Neuronal stem cell (in vitro differentiated cells): ENCODE measurements around the gene ZNF569.

Experiments
- DNase-seq: peaks from one replicate; pipeline ENCODE4 v3.0.0-alpha.2; 2013; ENCODE audit warnings: low spot score
- H2AFZ ChIP-seq: one replicate; pipeline ENCODE4 v1.6.1; 2013; ENCODE audit warnings: mild to moderate bottlenecking, low read length, inconsistent platforms
- H2AK5ac ChIP-seq: 2 replicates; pipeline ENCODE4 v1.6.1; 2013; ENCODE audit warnings: low read depth, mild to moderate bottlenecking, inconsistent platforms, low read length, moderate library complexity, mixed read lengths
- H2BK120ac ChIP-seq: 2 replicates; pipeline ENCODE4 v1.6.1; 2013; ENCODE audit warnings: low read depth, mild to moderate bottlenecking, inconsistent platforms, low read length, moderate library complexity, mixed read lengths
- H2BK12ac ChIP-seq: one replicate; pipeline ENCODE4 v1.6.1; 2013; ENCODE audit warnings: low read length, inconsistent platforms
- H2BK15ac ChIP-seq: 2 replicates; pipeline ENCODE4 v1.6.1; 2013; ENCODE audit warnings: mild to moderate bottlenecking, low read length, inconsistent platforms, mixed read lengths
- H2BK5ac ChIP-seq: one replicate; pipeline ENCODE4 v1.6.1; 2013; ENCODE audit warnings: inconsistent platforms, mild to moderate bottlenecking, low read length, moderate library complexity
- H3K14ac ChIP-seq: one replicate; pipeline ENCODE4 v1.6.1; 2013; ENCODE audit warnings: low read length, inconsistent platforms
- H3K18ac ChIP-seq: 2 replicates; pipeline ENCODE4 v1.6.1; 2013; ENCODE audit warnings: low read length, inconsistent platforms
- H3K23ac ChIP-seq: 2 replicates; pipeline ENCODE4 v1.6.1; 2013; ENCODE audit warnings: low read depth, mild to moderate bottlenecking, mixed read lengths, low read length, inconsistent platforms; ENCODE audit not compliant: poor library complexity
- H3K27ac ChIP-seq: replicated peaks from 3 replicates; pipeline ENCODE4 v1.5.1; 2013; ENCODE audit warnings: low read length, inconsistent platforms
- H3K27me3 ChIP-seq, 3 experiments: 2 replicates each; pipeline ENCODE4 v1.6.1; 2013; ENCODE audit warnings: low read length in 3 of 3, mild to moderate bottlenecking in 2 of 3, inconsistent platforms in 1 of 3, low read depth in 1 of 3, mixed read lengths in 1 of 3, moderate library complexity in 1 of 3; ENCODE audit not compliant: control insufficient read depth in 3 of 3, insufficient read depth in 3 of 3
- H3K36me3 ChIP-seq, 2 donors: replicated peaks in 1 of 2; 2 replicates each; pipeline ENCODE4 v1.6.1; 2013; ENCODE audit warnings: low read length in 2 of 2; ENCODE audit not compliant: control insufficient read depth in 2 of 2, insufficient read depth in 2 of 2
- H3K4ac ChIP-seq: 2 replicates; pipeline ENCODE4 v1.6.1; 2013; ENCODE audit warnings: inconsistent platforms, mild to moderate bottlenecking, low read length, moderate library complexity
- H3K4me1 ChIP-seq, 2 donors: 1 replicate in 1 of 2; 2 replicates in 1 of 2; pipeline ENCODE4 v1.6.1; 2013; ENCODE audit warnings: low read length in 2 of 2, low read depth in 1 of 2; ENCODE audit not compliant: control insufficient read depth in 2 of 2, insufficient read depth in 1 of 2
- H3K4me2 ChIP-seq: one replicate; pipeline ENCODE4 v1.6.1; 2013; ENCODE audit warnings: mild to moderate bottlenecking, low read length, inconsistent platforms; ENCODE audit not compliant: insufficient read depth, poor library complexity, severe bottlenecking
- H3K4me3 ChIP-seq, 2 donors: 2 replicates each; pipeline ENCODE4 v1.5.1; 2013; ENCODE audit warnings: low read length in 2 of 2, mild to moderate bottlenecking in 2 of 2, inconsistent platforms in 1 of 2, moderate library complexity in 1 of 2
- H3K79me1 ChIP-seq: one replicate; pipeline ENCODE4 v1.6.1; 2013; ENCODE audit warnings: low read depth, mild to moderate bottlenecking, inconsistent platforms, low read length, moderate library complexity
- H3K9ac ChIP-seq: one replicate; pipeline ENCODE4 v1.6.1; 2013; ENCODE audit warnings: mild to moderate bottlenecking, low read depth, low read length, inconsistent platforms; ENCODE audit not compliant: poor library complexity
- H3K9me3 ChIP-seq, 2 donors: replicated peaks in 1 of 2; 2 replicates each; pipeline versions ENCODE3 to v1.6.1; 2013; ENCODE audit warnings: low read length in 2 of 2, mild to moderate bottlenecking in 2 of 2, inconsistent platforms in 1 of 2, low read depth in 1 of 2, mixed read lengths in 1 of 2, moderate library complexity in 1 of 2; ENCODE audit not compliant: control insufficient read depth in 2 of 2, insufficient read depth in 1 of 2
- H4K8ac ChIP-seq: one replicate; pipeline ENCODE4 v1.6.1; 2013; ENCODE audit warnings: low read depth, mild to moderate bottlenecking, inconsistent platforms, low read length, moderate library complexity
- H4K91ac ChIP-seq: one replicate; pipeline ENCODE4 v1.6.1; 2013; ENCODE audit warnings: low read length, low read depth, mild to moderate bottlenecking, inconsistent platforms; ENCODE audit not compliant: poor library complexity
- WGBS, 2 donors: extraction: QIAGEN DNeasy Blood & Tissue Kit; methylation state at CpG; one replicate each; pipeline ENCODE4 v1.1.7; 2013; ENCODE audit warnings: missing lambda C conversion rate in 2 of 2, mixed read lengths in 1 of 2; ENCODE audit not compliant: insufficient read length in 2 of 2, insufficient replicate concordance in 1 of 2; ENCODE audit errors: extremely low coverage in 2 of 2; 5-methylcytosine and 5-hydroxymethylcytosine counted together

ZNF569 gene

DNA sequence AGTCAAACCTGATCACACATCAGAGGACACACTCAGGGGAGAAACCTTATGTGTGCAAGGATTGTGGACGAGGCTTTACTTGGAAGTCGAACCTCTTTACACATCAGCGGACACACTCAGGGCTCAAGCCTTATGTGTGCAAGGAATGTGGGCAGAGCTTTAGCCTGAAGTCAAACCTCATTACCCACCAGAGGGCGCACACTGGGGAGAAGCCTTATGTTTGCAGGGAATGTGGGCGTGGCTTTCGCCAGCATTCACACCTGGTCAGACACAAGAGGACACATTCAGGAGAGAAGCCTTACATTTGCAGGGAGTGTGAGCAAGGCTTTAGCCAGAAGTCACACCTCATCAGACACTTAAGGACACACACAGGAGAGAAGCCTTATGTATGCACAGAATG lies 104.5 kb downstream of the ZNF569 start:
- no peak overlapping the region for H3K27ac ChIP-seq
- H3K23ac ChIP-seq: no peak overlapping the region
- H2BK15ac ChIP-seq: no peak overlapping the region
- peaks cover 26 to 66% of the 10 kb centered on the region in 2 donors for H3K9me3 ChIP-seq
- H2BK5ac ChIP-seq: no peak overlapping the region
- no peak overlapping the region for H3K9ac ChIP-seq
- no peak overlapping the region for H3K4ac ChIP-seq
- no peaks in the 10 kb centered on the region for H3K27me3 ChIP-seq
- H3K36me3 ChIP-seq: peaks cover 29 to 72% of the 10 kb centered on the region in 2 donors
- H4K91ac ChIP-seq: no peak overlapping the region
- no peaks in the 10 kb centered on the region for H3K79me1 ChIP-seq
- no peak overlapping the region for H2AFZ ChIP-seq
- no peak overlapping the region for H3K4me3 ChIP-seq
- no CpG with 5 or more reads among the region's 6 CpGs for WGBS, 2 donors
- H3K18ac ChIP-seq: no peak overlapping the region
- H2BK12ac ChIP-seq: no peak overlapping the region
- no peak for DNase-seq
- no peak overlapping the region for H3K4me2 ChIP-seq
- H3K4me1 ChIP-seq: no peaks in the 10 kb centered on the region
- no peak overlapping the region for H4K8ac ChIP-seq
- no peak overlapping the region for H2AK5ac ChIP-seq
- no peak overlapping the region for H2BK120ac ChIP-seq
- H3K14ac ChIP-seq: no peak overlapping the region

DNA sequence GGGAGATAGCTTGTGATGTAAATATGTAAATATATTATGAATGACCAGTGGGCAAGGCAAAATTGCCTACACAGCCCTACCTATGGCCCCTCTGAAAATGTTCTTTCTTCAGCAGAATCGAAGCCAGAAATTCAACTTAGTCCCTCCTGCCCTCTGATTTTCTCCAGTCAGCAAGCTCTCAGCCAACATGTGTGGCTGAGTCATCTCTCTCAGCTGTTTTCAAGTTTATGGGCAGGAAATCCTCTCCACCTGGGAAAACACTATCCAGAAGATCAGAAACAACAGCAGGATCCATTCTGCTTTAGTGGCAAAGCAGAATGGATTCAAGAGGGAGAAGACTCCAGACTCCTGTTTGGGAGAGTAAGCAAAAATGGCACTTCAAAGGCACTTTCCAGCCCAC lies 105.2 kb downstream of the ZNF569 start:
- no CpG with 5 or more reads among the region's 1 CpG for WGBS, 2 donors
- no peak overlapping the region for H2BK120ac ChIP-seq
- H3K4ac ChIP-seq: no peak overlapping the region
- no peak overlapping the region for H2BK15ac ChIP-seq
- H2AK5ac ChIP-seq: no peak overlapping the region
- no peak overlapping the region for H3K14ac ChIP-seq
- H3K36me3 ChIP-seq: peaks cover 29 to 80% of the 10 kb centered on the region in 2 donors
- no peak overlapping the region for H2BK5ac ChIP-seq
- H3K9ac ChIP-seq: no peak overlapping the region
- H3K4me3 ChIP-seq: no peak overlapping the region
- H3K18ac ChIP-seq: no peak overlapping the region
- H3K27me3 ChIP-seq: no peaks in the 10 kb centered on the region
- no peak overlapping the region for H4K91ac ChIP-seq
- no peak overlapping the region for H3K23ac ChIP-seq
- no peaks in the 10 kb centered on the region for H3K4me1 ChIP-seq
- H2AFZ ChIP-seq: no peak overlapping the region
- no peak overlapping the region for H2BK12ac ChIP-seq
- H4K8ac ChIP-seq: no peak overlapping the region
- no peak for DNase-seq
- no peak overlapping the region for H3K27ac ChIP-seq
- no peak overlapping the region for H3K4me2 ChIP-seq
- H3K79me1 ChIP-seq: no peaks in the 10 kb centered on the region
- H3K9me3 ChIP-seq: peaks cover 26 to 74% of the 10 kb centered on the region in 2 donors
